Memory B cell (primary cell): ENCODE measurements around the gene CCDC91.

ENCODE experiments used
- ATAC-seq: fragments of 150-1000 bp; cut with Tn5 transposase; 2 replicates; pipeline ENCODE4 v1.10.0; 2021; ENCODE audit warnings: low read depth, mild to moderate bottlenecking, moderate library complexity
- DNase-seq, 2 donors: peaks; one replicate each; pipeline ENCODE4 v3.0.0; 2022; ENCODE audit warnings: low spot score in 2 of 2
- H3K27ac Mint-ChIP-seq: one replicate; pipeline ENCODE4 v1.8.0; 2022; ENCODE audit warnings: mild to moderate bottlenecking, moderate library complexity, mixed read lengths
- H3K27me3 Mint-ChIP-seq: one replicate; pipeline ENCODE4 v1.8.0; 2022; ENCODE audit warnings: mixed read lengths
- H3K36me3 Mint-ChIP-seq: one replicate; pipeline ENCODE4 v1.8.0; 2022; ENCODE audit warnings: mild to moderate bottlenecking, mixed read lengths
- H3K4me1 Mint-ChIP-seq: one replicate; pipeline ENCODE4 v1.8.0; 2022; ENCODE audit warnings: mixed read lengths
- H3K4me3 Mint-ChIP-seq: one replicate; pipeline ENCODE4 v1.8.0; 2022; ENCODE audit warnings: mild to moderate bottlenecking, moderate library complexity, mixed read lengths
- H3K9me3 Mint-ChIP-seq: one replicate; pipeline ENCODE4 v1.8.0; 2022; ENCODE audit warnings: mixed read lengths

CCDC91 gene

DNA sequence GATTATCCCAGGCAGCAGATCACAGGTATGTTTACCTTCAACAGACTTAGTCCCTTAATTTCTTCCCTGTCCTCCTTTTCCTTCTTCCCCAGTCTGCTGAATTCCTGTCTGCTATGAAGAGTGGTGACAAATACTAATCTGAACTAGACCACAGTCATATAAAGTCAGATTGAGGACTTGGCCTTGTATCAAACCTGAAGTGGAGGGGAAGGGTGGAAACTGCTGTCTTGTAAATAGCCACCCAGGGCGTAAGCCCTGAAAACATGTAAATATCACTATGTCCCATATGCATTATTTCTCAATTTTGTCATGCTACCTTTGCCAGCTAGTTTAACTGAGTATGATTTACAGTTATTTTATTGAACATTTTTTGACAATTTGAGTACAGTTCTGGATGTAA, 368.0 kb downstream of the CCDC91 start:
- Mint-ChIP-seq H3K27ac (no peak overlapping the region), H3K36me3 (peaks cover 13% of the 10 kb centered on the region), H3K4me1 (peaks cover 5% of the 10 kb centered on the region), H3K4me3 (no peak overlapping the region), H3K27me3 (no peaks in the 10 kb centered on the region), H3K9me3 (no peaks in the 10 kb centered on the region)
- DNase-seq (no peak), ATAC-seq (no peak)

DNA sequence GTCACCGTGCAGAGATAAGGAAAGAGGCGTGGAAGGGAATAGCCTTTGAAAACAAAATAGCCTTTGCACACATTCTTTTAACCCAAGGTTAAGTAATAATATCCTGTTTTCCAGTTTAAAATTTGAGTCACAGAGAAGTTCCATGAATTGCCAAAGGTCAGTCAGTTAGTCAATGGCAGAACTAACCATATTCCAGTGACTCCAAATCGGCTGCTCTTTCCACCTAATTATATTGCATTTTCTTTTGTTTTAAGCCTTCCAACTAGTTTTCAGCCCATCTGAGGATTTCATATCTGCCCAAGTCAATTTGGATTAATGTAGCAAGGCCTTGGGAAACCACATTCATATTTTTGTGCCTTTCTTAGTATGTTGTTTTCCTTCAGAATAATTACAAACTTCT, 373.0 kb downstream of the CCDC91 start:
- no peaks in the 10 kb centered on the region for H3K9me3 Mint-ChIP-seq
- no peaks in the 10 kb centered on the region for H3K4me1 Mint-ChIP-seq
- no peaks in the 10 kb centered on the region for H3K27me3 Mint-ChIP-seq
- ATAC-seq (no peak), DNase-seq (no peak)
- no peak overlapping the region for H3K27ac Mint-ChIP-seq
- H3K36me3 Mint-ChIP-seq: peaks cover 14% of the 10 kb centered on the region
- no peak overlapping the region for H3K4me3 Mint-ChIP-seq

DNA sequence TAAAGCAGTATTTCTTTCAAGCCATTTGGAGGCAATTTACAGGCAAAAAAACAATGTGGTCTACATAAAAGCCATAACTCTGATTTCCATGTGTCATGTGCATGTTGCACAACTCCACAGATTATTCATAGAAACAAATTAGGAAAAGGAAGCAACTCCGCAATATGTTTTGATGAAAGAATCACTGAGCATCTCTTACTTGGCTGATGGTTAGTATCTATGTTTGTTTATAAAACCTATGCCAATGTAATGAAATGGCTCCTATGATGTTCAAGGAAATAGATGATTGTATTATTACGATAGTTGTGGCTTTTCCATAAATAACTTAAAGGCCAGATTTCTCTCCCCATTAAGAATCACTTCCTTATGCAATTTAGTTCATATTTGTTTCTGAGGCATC, 373.7 kb downstream of the CCDC91 start:
- no peaks in the 10 kb centered on the region for H3K9me3 Mint-ChIP-seq
- peaks cover 13% of the 10 kb centered on the region for H3K36me3 Mint-ChIP-seq
- no peak for ATAC-seq

DNA sequence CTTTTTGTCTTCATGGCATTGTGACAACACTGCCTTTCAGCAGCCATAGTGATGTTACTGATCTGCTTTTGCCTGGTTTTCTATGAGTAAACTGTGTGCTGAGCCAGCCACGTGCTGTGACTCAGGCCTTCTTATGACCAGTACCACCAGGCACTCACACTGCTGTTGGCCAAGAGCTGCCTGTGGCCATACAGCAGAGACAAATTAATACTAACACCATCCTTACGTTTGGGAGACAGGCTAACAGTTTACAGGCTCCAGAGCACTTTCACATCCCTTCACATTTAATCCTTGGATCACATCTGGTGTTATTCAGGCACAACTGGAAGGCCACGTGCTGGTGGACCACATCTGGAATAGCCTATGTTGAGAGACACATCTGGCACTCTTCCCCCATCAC, 377.9 kb downstream of the CCDC91 start:
- Mint-ChIP-seq H3K4me1 (no peaks in the 10 kb centered on the region), H3K4me3 (no peak overlapping the region), H3K27ac (no peak overlapping the region), H3K27me3 (no peaks in the 10 kb centered on the region), H3K9me3 (no peaks in the 10 kb centered on the region), H3K36me3 (peaks cover 10% of the 10 kb centered on the region)
- DNase-seq (no peak), ATAC-seq (no peak)

More for the DNA sequence above, 373.7 kb downstream of the CCDC91 start:
- no peaks in the 10 kb centered on the region for H3K4me1 Mint-ChIP-seq
- H3K27ac Mint-ChIP-seq: no peak overlapping the region
- DNase-seq: no peak
- H3K4me3 Mint-ChIP-seq: no peak overlapping the region
- H3K27me3 Mint-ChIP-seq: no peaks in the 10 kb centered on the region

DNA sequence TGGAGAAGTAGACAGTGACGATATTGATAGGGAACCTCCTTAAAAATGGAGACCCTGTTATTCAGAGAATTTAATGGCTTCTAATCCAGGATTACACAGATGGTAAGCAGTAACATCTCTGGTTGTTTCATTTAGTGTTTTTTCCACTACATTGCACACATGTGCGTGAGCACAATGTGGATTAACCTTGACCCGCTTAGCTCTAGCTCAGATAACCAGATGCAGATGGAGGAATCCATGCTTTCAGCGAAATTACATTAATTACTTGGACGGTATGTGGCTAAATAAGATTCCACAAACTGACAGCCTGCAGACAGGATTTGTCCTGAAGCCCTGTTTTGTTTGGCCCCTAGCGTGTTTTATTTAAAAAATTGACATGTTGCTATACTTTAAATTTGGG, 378.4 kb downstream of the CCDC91 start:
- no peak for DNase-seq
- Mint-ChIP-seq H3K27me3 (no peaks in the 10 kb centered on the region), H3K4me1 (no peaks in the 10 kb centered on the region), H3K36me3 (peaks cover 7% of the 10 kb centered on the region), H3K9me3 (no peaks in the 10 kb centered on the region), H3K27ac (no peak overlapping the region), H3K4me3 (no peak overlapping the region)
- ATAC-seq: no peak

DNA sequence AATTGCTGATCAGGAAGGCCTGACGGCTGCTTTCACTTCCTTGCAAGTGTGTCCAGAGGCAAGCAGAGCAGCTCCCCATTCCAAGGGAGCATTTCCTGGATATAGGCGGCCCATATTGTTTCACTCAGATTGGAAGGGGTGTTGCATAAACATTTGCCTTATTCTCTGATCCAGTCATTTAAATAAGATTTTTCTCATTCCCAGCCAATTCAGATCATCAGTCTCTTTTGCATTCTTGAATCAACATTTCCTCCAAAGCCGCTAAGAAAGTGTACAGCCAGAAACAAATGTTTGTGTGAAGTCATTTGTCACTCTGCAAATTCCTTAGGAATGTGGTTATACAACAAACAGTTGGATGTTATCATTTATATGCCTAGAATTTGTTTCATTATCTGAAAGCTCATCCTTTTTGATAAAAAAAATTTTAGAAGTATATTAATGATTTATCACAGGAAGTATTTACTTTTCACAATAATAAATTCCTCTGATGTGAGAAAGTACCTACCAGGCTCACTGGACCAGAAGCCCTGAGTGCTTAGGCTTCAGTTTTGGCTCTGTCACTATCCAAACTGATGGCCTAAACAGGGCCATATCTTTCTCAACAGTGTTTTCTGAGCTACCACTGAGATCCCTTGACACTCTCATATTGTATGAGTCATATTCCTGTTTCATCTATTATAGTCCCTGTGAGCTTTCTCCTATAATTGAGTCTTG, 379.6 kb downstream of the CCDC91 start:
- DNase-seq: no peak
- Mint-ChIP-seq H3K27me3 (no peaks in the 10 kb centered on the region), H3K9me3 (no peaks in the 10 kb centered on the region), H3K4me3 (no peak overlapping the region), H3K36me3 (peaks cover 11% of the 10 kb centered on the region), H3K27ac (no peak overlapping the region), H3K4me1 (no peaks in the 10 kb centered on the region)
- no peak for ATAC-seq

DNA sequence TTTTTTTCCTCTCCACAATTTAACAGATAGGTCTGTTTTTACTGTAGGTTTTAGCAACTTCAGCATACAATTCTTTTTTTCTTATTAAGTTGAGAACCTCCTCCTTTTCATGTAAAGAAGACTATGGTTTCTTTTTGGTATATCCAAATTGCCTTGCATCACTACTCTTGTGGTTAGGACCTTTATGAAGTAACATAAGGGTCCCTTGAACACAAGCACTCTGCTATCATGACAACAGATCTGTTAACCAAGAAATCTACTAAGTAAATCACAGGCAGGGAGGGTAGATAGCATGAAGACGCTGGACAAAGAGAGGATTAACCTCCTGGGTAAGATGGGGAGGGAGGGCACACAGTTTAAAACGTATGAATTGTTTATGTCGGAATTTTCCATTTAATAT, 380.6 kb downstream of the CCDC91 start:
- Mint-ChIP-seq H3K4me1 (no peaks in the 10 kb centered on the region), H3K9me3 (no peaks in the 10 kb centered on the region), H3K27me3 (no peaks in the 10 kb centered on the region), H3K36me3 (peaks cover 9% of the 10 kb centered on the region), H3K27ac (no peak overlapping the region), H3K4me3 (no peak overlapping the region)
- ATAC-seq (no peak), DNase-seq (no peak)

DNA sequence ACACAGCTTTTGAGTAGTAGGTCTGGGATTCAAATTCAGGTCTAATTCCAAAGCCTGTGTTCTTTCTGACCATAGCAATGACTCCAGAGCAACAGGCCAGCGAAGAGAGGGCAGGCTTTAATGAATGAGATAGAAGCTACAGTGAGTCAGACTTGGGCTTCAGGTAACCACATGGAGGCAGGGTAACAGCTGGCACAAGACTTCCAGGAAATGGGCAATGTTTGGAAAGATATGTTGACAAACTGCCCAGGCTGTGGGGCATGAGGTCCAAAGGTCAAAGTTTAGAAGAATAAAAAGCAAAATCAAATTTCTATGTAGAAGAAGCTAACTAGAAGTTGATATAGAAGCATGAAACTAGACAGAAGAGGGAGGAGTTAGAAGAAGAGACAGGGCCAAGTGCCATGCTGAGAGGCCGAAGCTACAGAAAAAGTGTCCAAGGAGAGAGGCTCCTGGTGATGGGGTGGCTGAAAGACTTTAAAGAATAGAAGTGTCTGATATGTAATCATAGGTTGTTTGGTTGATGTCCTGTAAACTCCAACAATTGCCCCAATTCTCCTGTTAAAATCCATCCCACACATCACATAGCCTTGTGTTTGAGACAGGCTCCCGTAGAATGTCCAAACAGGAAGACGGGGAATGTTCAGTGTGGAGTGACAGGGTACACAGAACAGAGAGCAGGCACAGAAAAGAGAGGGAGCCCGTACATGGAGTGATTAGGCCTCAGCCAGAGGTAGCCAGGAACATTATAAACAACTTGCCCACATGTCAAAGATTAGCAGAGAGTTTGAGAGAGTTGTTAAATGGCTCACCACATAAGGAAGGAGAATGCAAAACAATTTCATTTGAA, 384.7 kb downstream of the CCDC91 start:
- Mint-ChIP-seq H3K27me3 (no peaks in the 10 kb centered on the region), H3K4me3 (no peak overlapping the region), H3K4me1 (no peaks in the 10 kb centered on the region), H3K36me3 (peaks cover 5% of the 10 kb centered on the region), H3K9me3 (no peaks in the 10 kb centered on the region), H3K27ac (no peak overlapping the region)
- ATAC-seq (no peak), DNase-seq (no peak)

DNA sequence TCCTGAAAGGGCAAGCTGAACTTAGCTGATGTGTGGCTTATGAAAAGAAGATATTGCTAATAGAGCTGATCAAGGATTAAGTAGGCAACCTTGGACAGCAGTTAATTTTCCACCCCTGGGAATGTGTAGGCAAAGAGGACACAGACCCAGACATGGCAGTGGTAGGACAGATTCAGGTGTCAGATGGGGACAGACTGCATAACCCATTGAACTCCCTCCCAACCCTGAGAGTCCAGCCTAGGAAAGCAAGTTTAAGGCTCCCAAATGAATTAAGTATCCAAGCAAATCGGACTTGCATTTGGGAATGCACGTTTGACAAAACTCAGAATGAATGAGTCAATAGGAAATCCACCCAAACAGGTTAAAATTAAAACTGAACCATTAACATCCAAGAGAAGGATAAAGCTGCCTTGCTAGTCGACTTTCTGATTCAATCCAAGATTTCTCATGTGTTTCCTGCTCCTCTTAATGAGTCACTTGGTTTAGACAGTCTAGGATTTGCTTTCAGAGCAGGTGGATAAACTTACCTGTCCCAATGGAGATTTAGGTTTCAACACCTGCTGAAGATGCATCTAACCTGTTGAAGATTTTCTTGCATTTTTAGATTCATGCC, 385.4 kb downstream of the CCDC91 start:
- DNase-seq: no peak
- Mint-ChIP-seq H3K4me1 (no peaks in the 10 kb centered on the region), H3K9me3 (no peaks in the 10 kb centered on the region), H3K4me3 (no peak overlapping the region), H3K36me3 (peaks cover 5% of the 10 kb centered on the region), H3K27me3 (no peaks in the 10 kb centered on the region), H3K27ac (no peak overlapping the region)
- ATAC-seq: no peak

DNA sequence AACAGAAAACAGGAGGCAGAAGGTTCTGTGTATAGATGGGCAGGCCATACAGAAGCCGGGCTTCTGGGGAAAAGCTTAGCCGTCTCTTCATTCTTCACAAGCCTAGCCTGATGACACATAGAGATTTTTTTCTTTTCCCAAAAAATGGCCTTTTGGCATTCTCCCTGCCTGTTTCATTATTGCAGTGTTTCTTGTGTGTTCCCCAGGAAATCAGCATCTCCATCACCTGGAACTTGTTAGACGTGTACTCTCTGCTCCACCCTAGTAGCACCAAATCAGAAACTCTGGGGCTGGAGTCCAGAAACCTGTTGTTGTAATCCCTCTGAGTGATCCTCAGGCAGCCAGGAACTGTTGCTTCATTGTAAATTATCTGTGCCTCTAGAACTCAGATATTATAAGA, 388.1 kb downstream of the CCDC91 start:
- DNase-seq (no peak), ATAC-seq (no peak)
- Mint-ChIP-seq H3K9me3 (no peaks in the 10 kb centered on the region), H3K27ac (no peak overlapping the region), H3K4me1 (no peaks in the 10 kb centered on the region), H3K36me3 (peaks cover 5% of the 10 kb centered on the region), H3K27me3 (no peaks in the 10 kb centered on the region), H3K4me3 (no peak overlapping the region)

DNA sequence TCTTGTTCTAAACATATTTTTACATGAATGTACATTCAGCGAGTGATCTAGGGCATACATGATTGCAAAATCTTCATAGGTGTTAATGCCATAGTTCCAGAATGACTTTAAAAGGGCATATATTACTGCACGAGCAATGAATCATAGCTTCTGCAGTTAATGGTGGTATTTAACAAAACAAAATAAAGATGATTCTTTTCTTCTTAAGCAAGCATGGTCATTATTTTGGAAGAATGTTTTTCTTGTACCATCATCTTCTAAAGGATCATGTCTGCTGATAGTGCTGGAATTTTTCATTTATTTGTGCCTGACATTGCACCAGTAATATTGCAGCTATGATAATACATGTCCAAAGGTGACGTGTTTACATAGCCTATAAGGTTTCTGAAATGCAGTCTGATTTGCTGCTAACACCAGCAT, 388.6 kb downstream of the CCDC91 start:
- ATAC-seq: no peak
- no peak overlapping the region for H3K27ac Mint-ChIP-seq
- no peaks in the 10 kb centered on the region for H3K27me3 Mint-ChIP-seq
- no peaks in the 10 kb centered on the region for H3K4me1 Mint-ChIP-seq
- peaks cover 5% of the 10 kb centered on the region for H3K36me3 Mint-ChIP-seq
- H3K9me3 Mint-ChIP-seq: no peaks in the 10 kb centered on the region
- no peak for DNase-seq
- no peak overlapping the region for H3K4me3 Mint-ChIP-seq

DNA sequence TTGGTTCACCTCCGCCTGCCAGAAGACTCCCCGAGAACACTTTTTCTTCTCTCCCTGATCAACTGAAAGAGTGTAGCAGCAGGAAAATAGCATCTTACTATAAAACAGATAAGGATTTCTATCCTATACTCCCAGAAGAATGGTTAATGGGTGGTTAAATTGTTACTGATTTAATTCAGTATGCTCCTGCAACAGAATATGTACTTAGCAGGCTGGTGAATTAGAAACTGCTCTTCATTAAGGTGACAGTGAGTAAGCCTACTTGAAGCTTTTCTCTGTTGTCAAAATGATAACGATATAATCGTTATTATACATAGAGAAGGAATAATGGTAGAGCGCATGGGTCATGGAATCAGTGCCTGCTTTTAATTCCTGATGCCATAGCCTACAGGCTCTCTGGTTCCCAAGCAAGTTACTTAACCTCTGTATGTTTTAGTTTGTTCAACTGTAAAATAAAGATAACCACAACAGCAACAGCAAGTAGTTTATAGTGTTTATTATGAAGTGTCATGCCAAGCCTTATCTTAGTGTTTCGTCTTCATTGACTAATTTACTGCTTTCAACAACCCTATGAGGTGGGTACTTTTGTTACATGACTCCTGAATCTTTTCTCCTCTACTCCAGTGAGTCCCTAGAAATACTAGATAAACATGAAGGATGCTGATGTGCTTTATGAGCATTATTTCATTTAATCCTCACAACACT, 392.6 kb downstream of the CCDC91 start:
- no peaks in the 10 kb centered on the region for H3K27me3 Mint-ChIP-seq
- no peak overlapping the region for H3K27ac Mint-ChIP-seq
- H3K4me3 Mint-ChIP-seq: no peak overlapping the region
- no peaks in the 10 kb centered on the region for H3K4me1 Mint-ChIP-seq
- H3K9me3 Mint-ChIP-seq: no peaks in the 10 kb centered on the region
- ATAC-seq (no peak), DNase-seq (no peak)
- no peaks in the 10 kb centered on the region for H3K36me3 Mint-ChIP-seq

DNA sequence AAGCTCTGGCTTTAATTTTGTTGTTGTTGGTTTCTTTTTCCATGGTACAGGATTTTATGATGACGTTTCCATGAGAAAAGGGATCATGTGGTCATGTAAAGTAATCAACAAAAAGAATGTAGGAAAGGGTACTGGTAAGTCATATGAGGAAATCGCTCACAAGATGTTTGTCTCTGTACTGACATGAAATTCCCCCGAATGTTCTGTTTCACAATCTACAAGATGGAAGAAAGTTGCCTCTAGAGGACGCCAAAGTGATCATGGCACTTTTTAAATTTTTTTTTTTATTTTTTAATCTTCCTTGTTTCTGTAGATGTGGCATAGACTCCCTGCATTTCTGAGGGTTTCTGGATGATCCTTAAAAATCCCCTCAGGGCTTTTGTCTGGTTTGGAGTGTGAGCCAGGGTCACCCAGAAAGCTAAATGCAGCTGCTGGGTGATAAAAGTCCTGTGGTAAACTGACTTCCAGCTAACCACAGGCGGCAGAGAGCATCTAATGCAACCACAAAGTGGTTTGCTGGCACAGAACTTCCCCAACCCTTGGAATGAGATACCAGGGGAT, 393.5 kb downstream of the CCDC91 start:
- Mint-ChIP-seq H3K27ac (no peak overlapping the region), H3K4me1 (no peaks in the 10 kb centered on the region), H3K36me3 (no peaks in the 10 kb centered on the region), H3K4me3 (no peak overlapping the region), H3K9me3 (no peaks in the 10 kb centered on the region), H3K27me3 (no peaks in the 10 kb centered on the region)
- ATAC-seq: no peak
- DNase-seq: no peak

DNA sequence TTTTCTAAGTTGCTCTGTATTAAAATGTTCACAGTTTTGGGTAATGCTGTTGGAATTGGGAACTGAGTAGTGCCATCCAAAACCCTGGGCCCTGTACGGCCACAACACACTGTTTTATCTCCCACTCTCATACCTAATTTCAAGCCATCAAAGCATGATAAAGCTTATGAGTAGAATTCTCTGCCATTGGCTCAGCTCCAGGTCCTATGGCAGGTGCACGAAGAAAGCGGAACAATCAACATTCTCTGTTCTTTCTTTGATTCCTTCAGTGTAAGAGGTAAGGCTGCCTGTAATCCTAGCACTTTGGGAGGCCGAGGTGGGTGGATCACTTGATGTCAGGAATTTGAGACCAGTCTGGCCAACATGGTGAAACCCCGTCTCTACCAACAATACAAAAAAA, 394.9 kb downstream of the CCDC91 start:
- DNase-seq (no peak), ATAC-seq (no peak)
- no peaks in the 10 kb centered on the region for H3K36me3 Mint-ChIP-seq
- H3K4me1 Mint-ChIP-seq: no peaks in the 10 kb centered on the region
- H3K9me3 Mint-ChIP-seq: no peaks in the 10 kb centered on the region
- no peak overlapping the region for H3K27ac Mint-ChIP-seq
- no peak overlapping the region for H3K4me3 Mint-ChIP-seq
- H3K27me3 Mint-ChIP-seq: no peaks in the 10 kb centered on the region
